Keratinocyte (primary cell): Measurements from ENCODE around the gene PACSIN2. TPM values are rescaled to one million over a fixed set of nuclear protein-coding genes. Genes with fewer than 3 reads are reported as not detected.

ENCODE experiments used
- DNase-seq: peaks from one replicate; pipeline ENCODE4 v3.0.0-alpha.2; 2011; ENCODE audit warnings: low read depth, missing footprints, low spot score
- FAIRE-seq: peaks from 2 replicates; lab custom pipeline; 2011; peaks lifted over from hg19 to GRCh38; lab: Jason Lieb, UNC
- H2AFZ ChIP-seq: 2 replicates; pipeline ENCODE4 v1.6.0; 2012; ENCODE audit warnings: low read length, control low read depth, inconsistent platforms; ENCODE audit not compliant: control insufficient read depth
- H3K27ac ChIP-seq: 2 replicates; pipeline ENCODE4 v1.5.1; 2011; ENCODE audit warnings: low read length; ENCODE audit not compliant: control insufficient read depth, insufficient read depth
- H3K27me3 ChIP-seq: 3 replicates; pipeline ENCODE4 v1.6.0; 2011; ENCODE audit warnings: low read length; ENCODE audit not compliant: control insufficient read depth, insufficient read depth; ENCODE audit errors: extremely low read depth
- H3K36me3 ChIP-seq, 2 experiments: 2 replicates in 1 of 2; 3 replicates in 1 of 2; pipeline ENCODE4 v1.5.1; 2011; ENCODE audit warnings: low read length in 2 of 2, mild to moderate bottlenecking in 1 of 2; ENCODE audit not compliant: control insufficient read depth in 2 of 2, insufficient read depth in 2 of 2; ENCODE audit errors: extremely low read depth in 1 of 2
- H3K4me1 ChIP-seq: 3 replicates; pipeline ENCODE4 v1.5.1; 2011; ENCODE audit warnings: low read length; ENCODE audit not compliant: control insufficient read depth, insufficient read depth; ENCODE audit errors: extremely low read depth
- H3K4me2 ChIP-seq: 3 replicates; pipeline ENCODE4 v1.6.0; 2011; ENCODE audit warnings: low read depth, low read length; ENCODE audit not compliant: control insufficient read depth, insufficient read depth; ENCODE audit errors: extremely low read depth
- H3K4me3 ChIP-seq, 3 experiments: fragments of 200-600 bp in 1 of 3; sonication (generic) in 1 of 3; 2 replicates in 2 of 3; 3 replicates in 1 of 3; pipeline ENCODE4 v1.5.1; 2011 to 2016; ENCODE audit warnings: low read length in 3 of 3, mild to moderate bottlenecking in 3 of 3, control low read depth in 2 of 3, inconsistent platforms in 1 of 3, low read depth in 1 of 3, mixed read lengths in 1 of 3, mixed run types in 1 of 3, moderate library complexity in 1 of 3; ENCODE audit not compliant: control insufficient read depth in 2 of 3, insufficient read depth in 2 of 3; ENCODE audit errors: extremely low read depth in 1 of 3
- H3K79me2 ChIP-seq: 2 replicates; pipeline ENCODE4 v1.6.0; 2012; ENCODE audit warnings: low read length; ENCODE audit not compliant: control insufficient read depth, insufficient read depth
- H3K9ac ChIP-seq: 3 replicates; pipeline ENCODE4 v1.6.0; 2011; ENCODE audit warnings: low read length; ENCODE audit not compliant: control insufficient read depth, insufficient read depth; ENCODE audit errors: extremely low read depth
- H3K9me1 ChIP-seq: 3 replicates; pipeline ENCODE4 v1.6.0; 2011; ENCODE audit warnings: low read length; ENCODE audit not compliant: control insufficient read depth, insufficient read depth; ENCODE audit errors: extremely low read depth
- H3K9me3 ChIP-seq: 2 replicates; pipeline ENCODE4 v1.5.1; 2012; ENCODE audit warnings: low read depth, low read length; ENCODE audit not compliant: control insufficient read depth
- H4K20me1 ChIP-seq: 3 replicates; pipeline ENCODE4 v1.6.0; 2011; ENCODE audit warnings: low read length; ENCODE audit not compliant: control insufficient read depth, insufficient read depth; ENCODE audit errors: extremely low read depth
- CTCF ChIP-seq, 3 experiments: IDR thresholded peaks in 1 of 3; conservative IDR thresholded peaks in 1 of 3; optimal IDR thresholded peaks in 1 of 3; 2 replicates in 2 of 3; 3 replicates in 1 of 3; pipeline versions ENCODE3 to v1.5.1; 2011; ENCODE audit warnings: low read length in 3 of 3, mild to moderate bottlenecking in 3 of 3, moderate library complexity in 2 of 3, control low read depth in 1 of 3, inconsistent platforms in 1 of 3; ENCODE audit not compliant: insufficient read depth in 2 of 3; ENCODE audit errors: extremely low read depth in 1 of 3
- EZH2 ChIP-seq: IDR thresholded peaks from one replicate; pipeline ENCODE4 v1.6.1; 2012; ENCODE audit warnings: inconsistent platforms, mild to moderate bottlenecking, low read length, moderate library complexity
- dilution Hi-C: fragments of 300-500 bp; cut with MboI; formaldehyde crosslinking; loops from one replicate; pipeline ENCODE4 v1.7.0; 2020; ENCODE audit warnings: low sequenced_read_pairs; ENCODE audit not compliant: extremely low pct_ligation_motif_present
- polyA plus RNA-seq, 5 experiments: library from polyadenylated mRNA; depleted of rRNA in 3 of 5; stranded (reverse) in 3 of 5; stranded (forward) in 1 of 5; unstranded in 1 of 5; fragments of >200 nt; gene quantifications; 1 replicate in 1 of 5; 2 replicates in 3 of 5; 3 replicates in 1 of 5; pipeline versions ENCODE4 v1.2.1 to v1.2.3, GENCODE V29; 2011 to 2012; ENCODE audit warnings: missing spikeins in 2 of 5, low read depth in 1 of 5, low replicate concordance in 1 of 5

Gene PACSIN2
- polyA plus RNA-seq, 1 donor (not counting 4 experiments of a cell fraction or from before 2014, with no cell fraction given) = 55.5 TPM

GRCh38 chr22:42957544-42957943 lies 57.4 kb downstream of the PACSIN2 start:
- H4K20me1 ChIP-seq = peaks cover 15% of the 10 kb centered on the region
- H3K9ac ChIP-seq = no peak overlapping the region
- peaks cover 77% of the 10 kb centered on the region for H3K79me2 ChIP-seq
- no peak for DNase-seq
- no peak for FAIRE-seq
- peaks cover 9% of the 10 kb centered on the region for H3K9me1 ChIP-seq
- no peak overlapping the region for H2AFZ ChIP-seq
- peaks cover 0 to 2% of the 10 kb centered on the region in 2 experiments for H3K36me3 ChIP-seq
- no peak overlapping the region for H3K4me3 ChIP-seq
- no peak for TF ChIP-seq EZH2
- TF ChIP-seq CTCF (optimal IDR thresholded peaks at IDR 0.05 in 1 of 3, IDR thresholded peaks at IDR 0.05 in 1 of 3, conservative IDR thresholded peaks at IDR 0.05 in 1 of 3; ENCODE audit: extremely low read depth in 1 of 3, insufficient read depth in 2 of 3, low read length in 3 of 3) = no peak
- H3K9me3 ChIP-seq = no peaks in the 10 kb centered on the region
- dilution Hi-C loops = no loop called here
- no peak overlapping the region for H3K27ac ChIP-seq
- no peak overlapping the region for H3K4me2 ChIP-seq
- peaks cover 44% of the 10 kb centered on the region for H3K4me1 ChIP-seq
- no peaks in the 10 kb centered on the region for H3K27me3 ChIP-seq

- no peak for TF ChIP-seq EZH2
- TF ChIP-seq CTCF (optimal IDR thresholded peaks at IDR 0.05 in 1 of 3, IDR thresholded peaks at IDR 0.05 in 1 of 3, conservative IDR thresholded peaks at IDR 0.05 in 1 of 3; ENCODE audit: extremely low read depth in 1 of 3, insufficient read depth in 2 of 3, low read length in 3 of 3) = no peak
- no peak overlapping the region for H3K27ac ChIP-seq
- no peak overlapping the region for H3K9ac ChIP-seq
- H3K9me3 ChIP-seq = no peaks in the 10 kb centered on the region
- no peaks in the 10 kb centered on the region for H3K27me3 ChIP-seq
- no peak for DNase-seq
- H4K20me1 ChIP-seq = peaks cover 17% of the 10 kb centered on the region
- no peak overlapping the region for H2AFZ ChIP-seq
- no peak overlapping the region for H3K4me2 ChIP-seq
- H3K4me3 ChIP-seq = no peak overlapping the region
- peaks cover 83% of the 10 kb centered on the region for H3K79me2 ChIP-seq
- FAIRE-seq = no peak
- peaks cover 5% of the 10 kb centered on the region for H3K9me1 ChIP-seq
- dilution Hi-C loops = no loop called here
- H3K36me3 ChIP-seq = peaks cover 0 to 2% of the 10 kb centered on the region in 2 experiments
- H3K4me1 ChIP-seq = peaks cover 33% of the 10 kb centered on the region
These were observed 59.1 kb downstream of the PACSIN2 start for GRCh38 chr22:42955848-42956247.
